H9 (cell line): ENCODE measurements around the gene RAB22A. TPM values are rescaled to one million over a fixed set of nuclear protein-coding genes. Genes with fewer than 3 reads are reported as not detected.

ENCODE experiments used
- DNase-seq: peaks from one replicate; pipeline ENCODE4 v3.0.0-alpha.2; 2017
- H2AFZ ChIP-seq: one replicate; pipeline ENCODE4 v1.6.1; 2013; ENCODE audit warnings: mild to moderate bottlenecking, low read length, control low read depth, moderate library complexity
- H2AK5ac ChIP-seq: 2 replicates; pipeline ENCODE4 v1.6.1; 2013; ENCODE audit warnings: low read length, control low read depth, mixed read lengths; ENCODE audit not compliant: insufficient read length
- H2BK120ac ChIP-seq: one replicate; pipeline ENCODE4 v1.6.1; 2013; ENCODE audit warnings: low read depth, mild to moderate bottlenecking, low read length, control low read depth, inconsistent platforms; ENCODE audit not compliant: poor library complexity, severe bottlenecking
- H2BK12ac ChIP-seq: 2 replicates; pipeline ENCODE4 v1.6.1; 2013; ENCODE audit warnings: low read length, control low read depth, mixed read lengths, low read depth; ENCODE audit not compliant: insufficient read length
- H2BK15ac ChIP-seq: 2 replicates; pipeline ENCODE4 v1.6.1; 2013; ENCODE audit warnings: low read depth, low read length, control low read depth
- H2BK20ac ChIP-seq: one replicate; pipeline ENCODE4 v1.6.1; 2013; ENCODE audit warnings: low read depth, mild to moderate bottlenecking, low read length, control low read depth, inconsistent platforms; ENCODE audit not compliant: poor library complexity, severe bottlenecking
- H2BK5ac ChIP-seq: 2 replicates; pipeline ENCODE4 v1.6.1; 2013; ENCODE audit warnings: low read length, control low read depth, mixed read lengths; ENCODE audit not compliant: insufficient read length
- H3K14ac ChIP-seq: 2 replicates; pipeline ENCODE4 v1.6.1; 2013; ENCODE audit warnings: low read length, control low read depth; ENCODE audit not compliant: insufficient read depth
- H3K18ac ChIP-seq: 2 replicates; pipeline ENCODE4 v1.6.1; 2013; ENCODE audit warnings: low read depth, mild to moderate bottlenecking, mixed read lengths, low read length, control low read depth; ENCODE audit not compliant: insufficient read length
- H3K23ac ChIP-seq: 2 replicates; pipeline ENCODE4 v1.6.1; 2013; ENCODE audit warnings: low read length, control low read depth, mixed read lengths, low read depth; ENCODE audit not compliant: insufficient read length
- H3K23me2 ChIP-seq: 2 replicates; pipeline ENCODE4 v1.6.1; 2013; ENCODE audit warnings: low read depth, mild to moderate bottlenecking, mixed read lengths, low read length, control low read depth; ENCODE audit not compliant: insufficient read length, poor library complexity, severe bottlenecking
- H3K27ac ChIP-seq: 2 replicates; pipeline ENCODE4 v1.5.1; 2013; ENCODE audit warnings: low read length, control low read depth, mixed read lengths, low read depth; ENCODE audit not compliant: insufficient read length
- H3K27me3 ChIP-seq: 2 replicates; pipeline ENCODE4 v1.6.1; 2013; ENCODE audit warnings: low read length, control low read depth, inconsistent platforms; ENCODE audit not compliant: insufficient read depth
- H3K4ac ChIP-seq: 2 replicates; pipeline ENCODE4 v1.6.1; 2013; ENCODE audit warnings: low read depth, mild to moderate bottlenecking, control low read depth, inconsistent platforms, low read length, moderate library complexity
- H3K4me1 ChIP-seq: 2 replicates; pipeline ENCODE4 v1.6.1; 2013; ENCODE audit warnings: low read length, control low read depth, inconsistent platforms; ENCODE audit not compliant: insufficient read depth
- H3K4me2 ChIP-seq: 2 replicates; pipeline ENCODE4 v1.6.1; 2013; ENCODE audit warnings: low read length, control low read depth, mixed read lengths; ENCODE audit not compliant: insufficient read length, insufficient read depth
- H3K56ac ChIP-seq: 2 replicates; pipeline ENCODE4 v1.6.1; 2013; ENCODE audit warnings: low read depth, mild to moderate bottlenecking, mixed read lengths, low read length, control low read depth; ENCODE audit not compliant: insufficient read length
- H3K79me1 ChIP-seq: 2 replicates; pipeline ENCODE4 v1.6.1; 2013; ENCODE audit warnings: low read depth, mild to moderate bottlenecking, moderate library complexity, low read length, control low read depth, inconsistent platforms; ENCODE audit not compliant: insufficient read depth, poor library complexity, severe bottlenecking
- H3K79me2 ChIP-seq: 2 replicates; pipeline ENCODE4 v1.6.1; 2013; ENCODE audit warnings: low read length, control low read depth, inconsistent platforms; ENCODE audit not compliant: insufficient read depth
- H3K9ac ChIP-seq: 2 replicates; pipeline ENCODE4 v1.6.1; 2013; ENCODE audit warnings: low read length, control low read depth, mixed read lengths; ENCODE audit not compliant: insufficient read length; ENCODE audit errors: extremely low read depth
- H3K9me3 ChIP-seq: one replicate; pipeline ENCODE4 v1.6.1; 2013; ENCODE audit warnings: low read depth, low read length, inconsistent platforms; ENCODE audit not compliant: control insufficient read depth
- H3T11ph ChIP-seq: one replicate; pipeline ENCODE4 v1.6.1; 2013; ENCODE audit warnings: mild to moderate bottlenecking, low read length, control low read depth, inconsistent platforms
- H4K20me1 ChIP-seq: one replicate; pipeline ENCODE4 v1.6.1; 2013; ENCODE audit not compliant: control insufficient read depth, insufficient read length, insufficient read depth
- H4K5ac ChIP-seq: 2 replicates; pipeline ENCODE4 v1.6.1; 2013; ENCODE audit warnings: low read depth, mild to moderate bottlenecking, mixed read lengths, low read length, control low read depth; ENCODE audit not compliant: insufficient read length
- H4K8ac ChIP-seq: replicated peaks from 2 replicates; pipeline ENCODE4 v1.6.1; 2013; ENCODE audit warnings: low read length, control low read depth, mixed read lengths, low read depth; ENCODE audit not compliant: insufficient read length
- H4K91ac ChIP-seq: 2 replicates; pipeline ENCODE4 v1.6.1; 2013; ENCODE audit warnings: low read depth, mild to moderate bottlenecking, moderate library complexity, mixed read lengths, low read length, control low read depth; ENCODE audit not compliant: insufficient read length
- H3K27ac Mint-ChIP-seq, 3 experiments: 2 replicates in 2 of 3; 3 replicates in 1 of 3; pipeline ENCODE4 v1.8.0; 2020 to 2021; ENCODE audit warnings: mixed read lengths in 3 of 3, mild to moderate bottlenecking in 1 of 3, moderate library complexity in 1 of 3
- H3K27me3 Mint-ChIP-seq: 2 replicates; pipeline ENCODE4 v1.8.0; 2021; ENCODE audit warnings: low read depth, mild to moderate bottlenecking, moderate library complexity, mixed read lengths
- H3K36me3 Mint-ChIP-seq, 3 experiments: 2 replicates in 2 of 3; 3 replicates in 1 of 3; pipeline ENCODE4 v1.8.0; 2020 to 2021; ENCODE audit warnings: low read depth in 3 of 3, mixed read lengths in 3 of 3; ENCODE audit not compliant: insufficient read depth in 1 of 3
- H3K4me1 Mint-ChIP-seq, 2 experiments: 2 replicates each; pipeline ENCODE4 v1.8.0; 2020; ENCODE audit warnings: mixed read lengths in 2 of 2
- H3K4me3 Mint-ChIP-seq, 2 experiments: 2 replicates in 1 of 2; 3 replicates in 1 of 2; pipeline ENCODE4 v1.8.0; 2020 to 2021; ENCODE audit warnings: mild to moderate bottlenecking in 2 of 2, mixed read lengths in 2 of 2, moderate library complexity in 1 of 2
- H3K9me3 Mint-ChIP-seq, 2 experiments: 2 replicates in 1 of 2; 3 replicates in 1 of 2; pipeline ENCODE4 v1.8.0; 2020; ENCODE audit warnings: mild to moderate bottlenecking in 2 of 2, mixed read lengths in 2 of 2, moderate library complexity in 1 of 2
- CTCF ChIP-seq: fragments of 200-600 bp; sonication (generic); conservative IDR thresholded peaks from 3 replicates; pipeline ENCODE4 v1.8.0; 2021; ENCODE audit warnings: antibody characterized with exemption, mild to moderate bottlenecking
- WGBS: extraction: QIAGEN DNeasy Blood & Tissue Kit; methylation state at CpG from one replicate; pipeline ENCODE4 v1.1.7; 2013; ENCODE audit warnings: missing lambda C conversion rate, low lambda C conversion rate, mixed read lengths; ENCODE audit not compliant: insufficient read length; ENCODE audit errors: extremely low coverage; 5-methylcytosine and 5-hydroxymethylcytosine counted together
- total RNA-seq: library from RNA; stranded (reverse); gene quantifications from 2 replicates; pipeline ENCODE4 v1.2.1, GENCODE V29; 2021

Gene RAB22A
- total RNA-seq, 1 experiment from 2014 or later: 6.3 TPM

DNA sequence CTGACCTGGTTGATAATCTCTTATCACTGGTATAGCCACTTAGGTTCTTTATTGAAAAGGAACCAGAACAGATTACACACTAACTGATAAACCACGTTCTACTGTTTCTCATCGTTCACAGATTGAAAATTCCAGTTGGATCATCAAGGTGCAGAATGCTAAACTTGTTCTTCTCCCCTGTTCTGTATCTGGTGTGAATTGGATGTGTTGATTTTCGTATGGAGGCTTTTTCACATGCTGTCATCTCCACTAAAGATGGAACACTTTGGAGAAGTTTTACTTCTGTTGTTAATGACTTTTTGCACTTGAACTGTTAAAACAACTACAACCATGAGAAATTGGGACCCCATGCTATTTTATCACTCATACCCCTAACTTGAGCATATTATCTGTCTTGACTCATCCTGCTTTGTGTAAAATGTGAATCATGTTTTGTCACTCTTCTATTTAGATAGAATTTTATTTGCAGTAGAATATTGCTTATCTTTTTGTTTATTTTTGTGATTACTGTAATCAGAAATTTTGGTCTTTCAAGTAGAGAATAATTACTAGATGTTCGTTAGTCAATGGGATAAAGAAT is 97.0 kb downstream of the RAB22A start:
- no peak overlapping the region for H3K4me3 Mint-ChIP-seq
- Histone ChIP-seq H3K79me2 (peaks cover 32% of the 10 kb centered on the region), H4K20me1 (no peaks in the 10 kb centered on the region), H2BK5ac (no peak overlapping the region), H3K79me1 (no peaks in the 10 kb centered on the region), H3K56ac (no peak overlapping the region), H3K4me1 (peaks cover 7% of the 10 kb centered on the region; the same call in 1 of the 2 replicates), H3K18ac (no peak overlapping the region), H3K14ac (no peak overlapping the region), H4K5ac (no peak overlapping the region), H3K4me2 (no peak overlapping the region), H3K27ac (no peak overlapping the region), H3K9ac (no peak overlapping the region), H2AK5ac (no peak overlapping the region), H2BK120ac (no peak overlapping the region), H2BK20ac (no peak overlapping the region), H4K8ac (no peak overlapping the region), H3K9me3 (no peaks in the 10 kb centered on the region), H3K27me3 (no peaks in the 10 kb centered on the region), H2BK12ac (no peak overlapping the region), H2AFZ (no peak overlapping the region), H2BK15ac (no peak overlapping the region), H3K4ac (no peak overlapping the region), H4K91ac (no peak overlapping the region), H3T11ph (no peak overlapping the region), H3K23me2 (no peaks in the 10 kb centered on the region), H3K23ac (no peak overlapping the region)
- H3K27me3 Mint-ChIP-seq: no peaks in the 10 kb centered on the region
- no peak for TF ChIP-seq CTCF
- H3K27ac Mint-ChIP-seq: no peak overlapping the region; a peak in 1 of 7 replicates
- WGBS: no CpG with 5 or more reads among the region's 4 CpGs
- peaks cover 26 to 29% of the 10 kb centered on the region in 2 experiments for H3K4me1 Mint-ChIP-seq
- no peak for DNase-seq
- H3K9me3 Mint-ChIP-seq: 0 out of 5 replicates have a peak, but pooled peaks cover 0 to 1% of the 10 kb centered on the region in 2 experiments
- H3K36me3 Mint-ChIP-seq: no peaks in the 10 kb centered on the region; a peak in 2 of 7 replicates
